HG03066 (cell line): Measurements from ENCODE around the gene GRB10.

Source experiments
- ATAC-seq: cut with Tn5 transposase; IDR thresholded peaks from one replicate; pipeline ENCODE4 v1.9.1; 2021; ENCODE audit warnings: low read depth; ENCODE audit not compliant: unreplicated experiment

GRB10 gene

DNA sequence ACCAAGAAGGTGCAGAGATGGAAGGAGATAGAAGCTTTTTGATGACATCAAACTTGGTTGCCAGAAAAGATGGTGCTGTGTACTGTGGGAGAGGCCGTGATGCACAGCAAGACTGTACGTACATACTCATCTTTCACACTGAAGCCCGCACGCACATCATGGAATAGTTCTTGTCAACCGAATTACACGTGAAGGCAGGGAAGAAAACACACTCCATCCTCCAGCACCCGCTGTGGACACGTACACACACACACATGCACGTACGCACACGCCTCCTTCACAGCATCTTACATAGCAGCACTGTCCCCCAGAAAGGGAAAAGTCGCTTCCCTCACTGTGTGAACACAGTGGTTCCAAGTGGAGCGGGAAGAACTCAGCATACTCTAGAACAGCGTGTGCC lies 163.0 kb downstream of the GRB10 start:
- ATAC-seq = no peak

DNA sequence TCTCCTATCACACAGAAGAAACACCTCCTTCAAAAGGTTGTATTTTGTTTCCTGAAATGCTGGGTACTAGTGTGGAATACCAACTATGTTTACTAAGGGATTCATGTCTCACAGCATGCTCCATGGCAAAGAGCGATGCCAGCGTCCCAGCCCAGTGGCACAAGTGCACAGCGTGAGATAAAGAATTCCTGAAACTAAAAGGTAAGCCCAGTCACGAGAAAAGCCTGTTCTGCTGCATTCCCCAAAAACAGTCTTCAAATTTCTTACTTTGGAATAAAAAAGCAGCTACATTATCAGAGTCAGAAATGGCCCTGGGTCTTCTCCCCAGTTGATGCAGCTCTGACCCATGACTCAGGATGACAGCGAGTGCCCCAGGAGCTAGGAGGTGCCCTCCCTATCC lies 164.4 kb downstream of the GRB10 start:
- no peak for ATAC-seq

DNA sequence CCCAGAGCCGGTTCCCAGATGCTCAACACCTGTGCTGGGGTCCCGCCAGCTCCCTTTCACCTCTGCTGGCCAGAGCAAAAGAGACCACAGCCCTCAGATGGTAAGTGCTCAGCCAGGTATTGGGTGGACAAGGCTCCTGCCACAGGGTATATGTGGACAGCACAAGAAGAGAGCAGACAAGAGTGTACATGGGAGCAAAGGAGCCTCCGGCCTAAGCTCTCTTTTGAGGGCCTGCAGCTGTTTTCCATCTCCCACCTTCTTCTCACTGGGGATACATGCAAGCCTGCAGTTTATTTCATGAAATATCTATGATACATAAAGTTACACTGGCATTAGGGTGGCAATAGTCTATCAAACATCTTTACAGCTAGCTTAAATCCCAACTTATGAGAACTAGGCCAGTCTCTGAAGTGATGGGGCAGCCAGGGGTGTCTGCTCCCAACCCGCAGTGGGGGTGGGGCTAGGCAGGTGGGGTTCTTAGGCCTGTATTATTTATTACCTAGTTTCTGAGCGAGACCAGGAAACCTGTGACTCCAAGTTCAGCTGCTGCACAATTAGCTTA lies 167.1 kb downstream of the GRB10 start:
- ATAC-seq = no peak

DNA sequence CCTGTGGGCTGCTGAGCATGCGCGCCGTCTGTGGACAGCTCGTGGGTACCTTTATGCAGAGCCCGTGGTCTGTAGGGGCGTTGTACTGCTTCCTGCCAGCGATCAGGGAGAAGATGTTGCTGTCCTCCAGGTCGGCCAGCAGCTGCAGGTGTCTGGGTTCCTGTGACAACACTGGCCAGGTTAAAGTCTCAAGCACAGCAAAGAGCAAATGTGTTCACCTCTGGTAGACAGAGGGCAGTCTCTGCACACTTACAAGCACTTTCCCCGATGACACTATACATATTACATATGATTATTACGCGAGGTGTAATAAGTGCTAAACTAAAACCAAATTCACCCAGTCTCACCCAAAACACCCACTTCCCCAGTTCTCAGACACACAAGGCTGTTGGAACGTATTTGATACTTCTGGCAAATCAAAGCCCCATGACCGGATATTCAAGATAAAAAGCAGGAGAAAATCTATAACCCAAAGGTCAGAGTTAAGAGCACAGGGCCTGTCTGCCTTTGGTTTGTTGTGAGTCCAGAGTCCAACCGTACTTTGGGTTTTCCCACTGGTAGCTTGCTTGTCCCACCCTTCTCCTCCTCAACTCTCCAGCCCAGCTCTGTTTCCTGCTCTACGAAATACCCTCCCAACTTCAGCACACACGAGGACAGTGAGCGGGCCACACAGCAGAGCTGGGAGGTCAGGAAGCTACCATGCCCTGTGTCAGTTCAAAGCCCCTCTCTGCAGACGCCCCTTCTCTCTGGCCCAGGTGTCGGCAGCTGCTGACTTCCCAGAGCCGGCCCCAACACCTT lies 167.8 kb downstream of the GRB10 start:
- no peak for ATAC-seq

DNA sequence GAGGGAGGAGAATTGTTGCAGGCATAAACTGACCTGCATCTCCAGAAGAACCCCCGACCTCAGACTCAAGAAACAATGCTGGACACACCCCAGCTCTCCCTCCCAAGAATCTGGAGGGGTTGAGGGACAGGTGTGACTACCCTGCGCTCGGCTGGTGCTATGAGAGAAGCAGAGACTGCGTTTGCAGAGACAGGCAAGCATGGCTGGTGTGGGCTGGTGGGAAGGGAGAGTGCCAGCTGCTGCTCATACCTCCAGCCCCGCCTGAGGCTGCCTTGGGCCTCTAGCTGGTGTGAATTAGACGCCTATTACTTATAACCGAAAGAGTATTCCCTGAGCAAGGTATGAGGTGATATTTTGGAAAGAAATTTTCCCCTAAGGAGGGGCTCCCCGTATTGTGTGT lies 169.2 kb downstream of the GRB10 start:
- ATAC-seq = no peak

DNA sequence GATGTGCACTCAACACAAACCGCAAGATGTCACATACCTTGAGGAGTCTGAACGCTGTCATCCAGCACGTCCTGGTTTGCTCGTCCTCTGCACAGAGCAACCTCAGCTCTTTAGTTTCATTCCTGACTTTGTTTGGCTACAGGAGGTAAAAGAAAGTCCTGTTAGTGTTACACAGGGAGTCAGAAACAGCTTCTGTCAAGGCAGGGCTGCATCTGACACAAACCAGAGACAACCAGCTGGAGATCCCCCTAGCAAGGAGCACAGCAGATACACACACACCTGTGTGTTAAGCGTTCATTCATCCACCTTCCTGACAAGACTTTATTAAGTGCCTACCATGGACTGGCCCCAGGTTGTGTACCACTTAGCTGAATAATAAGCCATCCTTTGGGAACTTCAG lies 170.0 kb downstream of the GRB10 start:
- ATAC-seq = no peak

DNA sequence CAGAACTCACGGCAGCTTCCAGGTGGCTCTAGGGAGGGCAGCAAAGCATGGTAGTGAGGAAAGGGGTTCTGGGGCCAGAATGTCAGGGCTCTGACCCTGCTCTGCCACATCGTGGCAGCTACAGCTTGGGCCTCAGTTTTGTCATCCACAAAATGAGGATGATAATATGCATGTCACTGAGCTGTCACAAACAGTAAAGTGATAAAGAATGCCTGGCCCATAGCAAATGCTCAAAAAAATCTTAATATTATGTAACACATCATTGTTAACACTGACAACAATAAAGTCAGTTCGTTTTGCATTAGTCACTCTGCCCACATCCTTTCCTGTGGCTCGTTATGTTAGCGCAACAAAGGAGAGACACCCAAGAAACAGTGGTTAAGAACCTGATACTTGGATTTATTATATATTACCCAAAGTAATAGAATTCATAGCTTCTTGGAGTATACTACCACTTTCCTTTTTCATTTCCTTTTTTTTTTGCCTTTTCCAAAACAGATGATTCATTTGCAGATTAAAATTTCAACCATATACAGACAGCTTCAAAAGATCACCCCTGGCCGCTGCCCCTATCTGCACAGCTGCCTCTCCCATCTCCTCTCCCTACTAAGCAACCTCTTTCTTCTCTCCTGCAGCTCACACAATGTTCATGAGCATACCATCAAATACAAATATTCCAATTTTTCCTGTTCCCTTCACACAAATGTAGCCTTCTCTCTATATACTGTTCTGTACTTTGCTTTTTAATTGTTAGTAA lies 172.0 kb downstream of the GRB10 start:
- no peak for ATAC-seq

DNA sequence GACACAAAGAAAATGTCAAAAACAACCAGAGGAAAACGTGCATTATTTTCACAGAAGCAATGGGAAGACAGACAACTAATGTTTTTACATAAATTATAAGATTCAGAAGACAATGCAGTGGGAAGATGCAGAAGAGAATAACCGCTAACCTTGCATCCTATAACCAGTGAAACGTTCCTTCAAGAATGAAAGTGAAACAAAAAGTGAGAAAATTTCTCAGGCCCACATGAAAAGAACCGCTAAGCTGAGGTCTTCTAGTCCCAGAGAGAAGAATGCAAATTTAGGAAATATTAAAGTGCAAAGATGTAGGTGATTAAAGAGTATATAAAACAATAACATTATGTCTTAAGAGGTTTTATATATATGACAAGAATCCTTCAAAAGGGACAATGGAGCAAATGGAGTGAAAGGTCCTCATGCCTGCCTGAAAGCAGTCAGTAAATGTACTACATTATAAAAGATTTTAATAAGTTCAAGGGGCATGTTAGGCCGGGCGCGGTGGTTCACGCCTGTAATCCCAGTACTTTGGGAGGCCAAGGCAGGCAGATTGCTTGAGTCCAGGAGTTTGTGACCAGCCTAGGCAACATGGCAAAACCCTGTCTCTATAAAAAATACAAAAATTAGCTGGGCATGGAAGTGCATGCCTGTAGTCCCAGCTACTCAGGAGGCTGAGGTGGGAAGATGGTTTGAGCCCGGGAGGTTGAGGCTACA lies 174.3 kb downstream of the GRB10 start:
- no peak for ATAC-seq

DNA sequence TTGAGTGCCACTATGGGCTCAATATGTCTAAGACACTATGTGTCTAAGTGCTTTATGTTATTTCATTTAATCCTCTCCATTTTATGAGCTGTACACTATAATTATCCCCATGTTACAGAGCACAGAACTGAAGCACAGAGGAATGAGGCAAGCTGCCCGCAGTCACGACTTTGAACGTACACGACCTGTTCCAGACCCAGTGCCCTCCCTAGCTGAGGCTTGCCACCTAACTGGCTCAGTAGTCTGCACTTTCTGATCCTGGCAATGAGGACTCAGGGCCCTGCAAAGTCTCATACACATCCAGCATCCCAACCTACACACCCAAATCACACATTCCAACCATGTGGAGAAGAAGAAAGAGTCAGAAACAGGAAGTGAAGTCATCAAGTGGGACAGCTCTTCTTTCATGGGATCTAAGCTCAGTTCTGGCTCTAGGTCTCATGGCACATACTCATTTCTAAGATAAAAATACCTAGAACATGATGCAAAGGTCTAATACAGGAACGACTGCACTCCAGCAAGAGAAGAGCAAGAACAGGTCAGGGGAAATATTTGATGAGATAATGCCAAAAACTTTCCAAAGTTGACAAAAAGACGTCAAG lies 175.1 kb downstream of the GRB10 start:
- ATAC-seq = no peak

DNA sequence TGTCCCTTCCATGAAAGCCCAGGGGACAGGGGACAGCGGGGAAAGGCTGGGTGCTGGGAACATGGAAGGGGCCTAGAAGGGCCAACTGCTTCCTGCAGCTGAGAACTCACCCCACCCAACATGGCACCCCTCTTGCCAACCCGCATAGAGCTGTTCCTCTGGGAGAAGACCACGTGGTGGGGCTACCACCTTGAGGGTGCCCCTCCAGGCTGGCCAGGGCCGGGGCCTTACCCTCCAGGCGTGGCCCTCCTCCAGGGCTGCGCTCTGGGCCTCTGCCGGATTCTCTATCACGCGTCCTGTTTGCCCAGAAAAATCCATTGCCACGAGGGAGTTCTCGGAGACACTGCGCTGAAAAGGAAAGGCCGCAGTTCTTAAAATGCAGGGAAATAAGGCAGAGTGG lies 177.6 kb downstream of the GRB10 start:
- ATAC-seq = no peak

DNA sequence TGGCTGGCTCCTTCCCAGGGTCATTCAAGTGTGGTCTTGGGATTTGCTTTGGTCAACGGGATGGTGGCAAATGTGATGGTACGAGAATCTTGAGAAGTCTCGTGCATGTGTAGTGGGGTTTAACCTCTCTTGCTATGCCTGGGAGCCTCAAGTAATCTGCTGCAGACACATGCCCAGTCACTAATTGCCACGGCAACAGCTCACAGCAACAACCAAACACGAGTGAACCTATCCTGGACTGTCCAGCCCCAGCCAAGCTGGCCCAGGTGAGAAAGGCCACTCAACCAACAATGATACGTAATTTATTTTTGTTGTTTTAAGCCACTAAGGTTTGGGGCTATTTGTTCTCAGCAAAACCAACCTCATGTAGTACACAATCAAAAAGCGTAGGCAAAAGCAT lies 179.4 kb downstream of the GRB10 start:
- ATAC-seq = no peak

DNA sequence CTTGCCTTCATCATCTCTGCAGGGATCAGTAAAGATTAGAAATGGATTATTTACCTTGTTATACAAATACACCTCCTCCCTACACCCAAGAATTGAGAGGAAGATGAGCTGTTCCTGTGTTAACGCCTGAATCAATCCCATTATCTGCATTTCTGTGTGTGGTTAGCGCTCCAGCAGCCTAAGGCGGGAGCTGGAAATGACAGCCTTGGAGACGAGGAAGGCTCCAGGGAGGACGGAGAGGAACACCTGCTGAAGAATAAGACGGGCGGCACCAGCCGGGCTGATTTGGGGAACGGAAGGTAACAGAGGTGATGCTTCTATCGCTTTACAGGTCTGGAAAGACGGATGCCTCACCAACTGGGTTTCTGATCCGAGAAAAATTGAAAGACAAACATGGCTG lies 183.3 kb downstream of the GRB10 start:
- no peak for ATAC-seq

DNA sequence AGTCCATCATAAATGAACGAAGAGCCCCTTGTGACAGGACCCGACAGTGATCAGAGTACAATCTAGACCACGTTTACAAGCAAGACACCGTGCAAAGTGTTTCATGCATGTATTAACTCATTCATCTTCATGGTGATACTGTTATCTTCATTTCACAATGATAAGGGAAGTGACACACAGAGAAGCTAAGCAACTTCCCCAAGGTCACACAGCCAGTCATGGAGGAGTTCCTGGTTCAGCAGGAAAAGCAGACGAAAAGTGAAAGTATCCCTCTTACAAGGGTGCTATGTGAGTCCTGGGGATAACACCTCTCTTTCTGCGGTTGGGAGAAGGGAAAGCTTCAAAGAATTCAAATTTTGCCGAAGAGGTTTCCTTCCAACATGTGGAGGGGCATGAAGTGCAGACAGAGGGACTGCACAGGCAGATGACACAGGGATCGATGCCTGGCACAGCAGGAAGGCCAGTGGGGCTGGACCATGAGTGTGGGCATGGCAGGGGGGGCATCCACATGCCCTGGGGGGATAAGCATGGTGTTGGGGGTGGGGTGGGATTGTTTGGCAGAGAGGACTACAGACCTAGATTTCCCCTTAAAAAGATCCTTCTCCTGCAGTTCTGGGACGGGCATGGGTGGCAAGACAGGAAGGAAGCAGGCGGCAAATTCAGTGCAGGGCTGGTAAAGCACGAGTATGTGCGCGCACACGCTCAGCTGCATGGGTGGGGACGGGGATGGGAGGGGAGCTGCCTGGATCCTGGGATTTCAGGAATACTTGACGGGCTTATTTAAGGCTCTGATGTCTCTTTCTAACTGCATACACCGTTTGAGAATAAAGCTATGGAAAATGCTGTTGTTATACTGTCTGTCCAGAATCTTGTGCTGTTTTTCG lies 184.0 kb downstream of the GRB10 start:
- no peak for ATAC-seq

DNA sequence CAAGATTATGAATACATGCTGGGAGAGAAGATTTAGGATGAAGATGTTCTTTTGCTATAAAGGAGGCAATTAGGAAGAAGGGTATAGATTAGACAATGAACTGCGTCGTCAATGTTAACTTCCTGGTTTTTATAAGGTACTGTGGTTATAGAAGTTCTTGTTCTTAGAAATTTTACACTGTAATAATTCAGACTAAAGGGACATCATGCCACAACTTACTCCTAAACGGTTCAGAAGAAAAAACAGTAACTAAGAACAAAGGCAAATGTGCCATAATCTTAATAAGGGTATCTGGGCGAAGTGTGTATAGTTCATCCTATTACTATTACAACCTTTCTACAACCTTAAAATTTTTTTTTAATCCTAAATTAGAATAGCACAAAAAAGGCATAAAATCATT lies 186.2 kb downstream of the GRB10 start:
- no peak for ATAC-seq

DNA sequence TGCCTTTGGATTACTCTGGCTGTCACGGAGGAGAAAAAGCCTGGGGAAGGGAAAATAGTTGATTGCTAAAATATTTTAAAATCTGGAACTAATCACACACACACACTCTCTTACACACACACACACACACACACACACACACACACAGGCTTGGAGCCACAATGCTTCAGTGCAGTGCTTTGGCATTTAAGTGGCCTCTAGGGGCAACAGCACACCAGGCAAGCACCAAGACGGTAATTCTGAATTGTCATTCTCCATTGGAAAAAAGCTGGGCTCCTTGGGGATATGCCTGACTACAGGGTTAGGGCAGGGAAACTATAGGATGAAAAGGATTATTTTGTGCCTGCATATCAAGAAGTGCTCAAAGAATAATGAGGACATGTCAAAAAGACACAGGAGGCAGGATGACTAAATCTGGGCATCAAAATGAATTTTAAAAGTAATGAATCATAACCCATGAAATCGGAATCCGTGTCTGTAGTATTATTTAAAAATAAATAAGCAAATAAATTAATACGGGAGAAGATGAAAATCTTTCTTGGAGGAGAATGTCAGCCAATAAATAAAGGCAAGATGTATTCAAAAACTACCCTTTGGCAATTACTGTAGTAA lies 187.1 kb downstream of the GRB10 start:
- ATAC-seq = no peak

DNA sequence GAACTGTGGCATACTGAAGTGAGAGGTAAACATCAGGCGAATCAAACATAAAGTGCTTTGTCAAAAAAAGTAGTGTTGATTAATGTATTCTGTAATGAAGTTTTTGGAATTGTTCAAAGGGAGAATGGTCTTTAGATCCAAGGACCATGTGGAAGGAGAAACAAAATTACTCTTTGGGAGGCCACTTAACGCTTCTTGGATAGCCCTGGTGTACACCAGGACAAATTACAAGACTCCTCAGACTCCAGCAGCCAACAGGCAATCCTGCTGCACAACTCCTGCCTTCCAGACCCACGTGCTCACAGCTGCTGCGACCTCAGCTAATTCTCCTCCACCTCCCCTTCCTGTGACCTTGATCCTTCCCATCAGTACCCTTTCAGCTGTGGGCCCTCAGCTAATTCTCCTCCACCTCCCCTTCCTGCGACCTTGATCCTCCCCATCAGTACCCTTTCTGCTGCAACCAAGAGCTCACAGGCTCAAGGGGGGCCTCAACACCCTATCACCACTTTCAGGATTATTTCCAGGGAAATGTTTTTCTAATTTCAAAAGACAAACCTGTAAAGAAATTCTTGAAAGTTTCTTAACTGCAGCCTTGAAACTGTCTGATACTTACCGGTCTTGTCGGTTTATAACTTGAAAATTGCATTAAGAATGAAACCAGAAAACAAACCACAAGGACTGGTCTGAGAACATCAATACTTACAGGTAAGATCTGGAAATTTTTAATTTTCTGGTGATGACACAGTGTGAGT lies 187.8 kb downstream of the GRB10 start:
- no peak for ATAC-seq

DNA sequence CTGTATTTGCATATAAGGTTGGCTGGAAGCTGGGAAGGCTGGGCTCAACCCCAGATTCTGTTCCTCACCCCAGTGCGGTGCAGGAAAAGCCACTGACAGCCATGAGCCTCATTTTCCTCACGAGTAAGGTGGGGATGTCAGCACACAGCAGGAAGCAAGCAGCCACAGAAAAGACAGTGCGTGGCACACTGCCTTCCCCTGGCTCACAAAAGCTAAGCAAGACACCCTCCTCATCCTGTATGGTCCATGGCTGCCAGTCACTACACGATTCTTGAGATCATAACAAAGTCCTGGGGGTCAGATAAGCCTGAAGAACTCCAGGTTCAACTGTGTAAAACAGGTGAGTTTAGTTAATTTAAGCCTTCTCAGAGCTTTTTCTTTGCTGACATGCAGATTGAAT lies 188.6 kb downstream of the GRB10 start:
- no peak for ATAC-seq

DNA sequence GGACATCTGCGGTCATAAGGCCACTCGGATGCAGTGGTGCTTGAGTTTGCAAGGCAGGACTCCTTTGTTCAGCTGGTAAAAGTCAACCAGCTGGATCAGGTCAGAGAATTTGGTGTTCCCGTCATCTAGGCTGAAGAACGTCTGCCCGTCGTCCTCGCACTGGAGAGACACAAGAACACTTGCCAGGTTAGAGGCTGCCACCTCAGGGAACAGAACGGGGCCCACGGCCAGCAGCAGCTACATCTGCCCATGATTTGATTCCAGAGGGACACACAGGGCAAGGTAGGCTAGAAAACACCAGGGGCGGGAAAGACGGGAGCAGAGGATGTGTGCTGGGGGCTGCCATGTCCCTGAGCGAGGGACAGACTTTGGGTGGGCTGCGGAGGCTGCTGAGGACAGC lies 189.8 kb downstream of the GRB10 start:
- ATAC-seq = no peak
